ENCODE data around the gene BORCS5. TPM values are rescaled to one million over a fixed set of nuclear protein-coding genes. Genes with fewer than 3 reads are reported as not detected.

BORCS5 gene
- polyA plus RNA-seq, 1 experiment = 13.6 TPM

DNA sequence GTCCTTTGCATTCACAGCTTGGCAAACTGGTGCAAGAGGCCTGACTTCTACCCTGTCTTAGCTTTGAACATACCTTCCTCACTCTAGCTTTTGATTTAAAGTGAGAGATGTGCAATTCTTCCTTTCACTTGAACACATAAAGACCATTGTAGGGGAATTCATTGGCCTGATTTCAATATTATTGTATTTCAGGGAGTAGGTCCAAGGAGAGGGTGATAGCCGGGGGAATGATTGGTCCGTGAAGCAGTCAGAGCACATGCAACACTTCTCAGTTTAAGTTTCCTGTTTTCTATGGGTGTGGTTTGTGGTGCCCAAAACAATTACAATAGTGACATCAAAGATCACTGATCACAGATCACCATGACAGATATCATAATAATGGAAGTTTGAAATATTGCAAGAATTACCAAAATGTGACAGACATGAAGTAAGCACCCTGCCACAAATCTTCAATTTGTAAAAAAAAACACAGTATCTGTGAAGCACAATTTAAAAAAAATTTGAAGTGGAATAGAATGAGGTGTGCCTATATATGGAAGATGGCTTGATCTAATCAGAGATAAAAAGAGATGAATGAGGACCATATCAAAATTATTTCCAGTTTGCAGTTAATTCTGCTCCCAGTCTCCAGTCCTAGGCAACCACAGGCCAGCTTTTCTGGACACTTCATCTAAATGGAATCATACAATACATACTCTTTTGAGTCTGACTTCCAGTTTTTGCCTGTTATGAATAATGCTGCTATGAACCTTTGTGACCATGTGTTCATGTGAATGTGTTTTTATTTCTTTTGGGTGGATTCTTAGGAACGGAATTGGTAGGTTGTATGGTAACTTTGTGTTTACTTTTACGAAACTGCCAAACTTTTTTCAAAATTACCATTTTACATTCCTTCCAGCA, 23.2 kb downstream of the BORCS5 start:
- Histone ChIP-seq H3K27ac (ENCODE audit: low read depth, low read length) (no peak overlapping the region), H3K27me3 (ENCODE audit: control insufficient read depth, insufficient read depth, low read length) (no peaks in the 10 kb centered on the region), H3K9me3 (ENCODE audit: control insufficient read depth, insufficient read depth, low read length) (no peaks in the 10 kb centered on the region), H3K4me3 (ENCODE audit: low read depth, low read length) (no peak overlapping the region)
- POLR2A ChIA-PET = interaction anchor here (0.6 kb wide), 1 partner anchor 51 kb away, joined by 4 read pairs; no protein-coding TSS in a partner anchor
- CTCF ChIA-PET = interaction anchor here (0.5 to 2.2 kb wide), 6 partner anchors 183 to 347 kb away, joined by 3 to 8 read pairs (median 6); partner anchors contain the start of gene DUSP16
- TF ChIP-seq CTCF (IDR thresholded peaks at IDR 0.05; ENCODE audit: low read depth, low read length) = no peak
- no peak for DNase-seq (ENCODE audit: low read depth, low spot score)

DNA sequence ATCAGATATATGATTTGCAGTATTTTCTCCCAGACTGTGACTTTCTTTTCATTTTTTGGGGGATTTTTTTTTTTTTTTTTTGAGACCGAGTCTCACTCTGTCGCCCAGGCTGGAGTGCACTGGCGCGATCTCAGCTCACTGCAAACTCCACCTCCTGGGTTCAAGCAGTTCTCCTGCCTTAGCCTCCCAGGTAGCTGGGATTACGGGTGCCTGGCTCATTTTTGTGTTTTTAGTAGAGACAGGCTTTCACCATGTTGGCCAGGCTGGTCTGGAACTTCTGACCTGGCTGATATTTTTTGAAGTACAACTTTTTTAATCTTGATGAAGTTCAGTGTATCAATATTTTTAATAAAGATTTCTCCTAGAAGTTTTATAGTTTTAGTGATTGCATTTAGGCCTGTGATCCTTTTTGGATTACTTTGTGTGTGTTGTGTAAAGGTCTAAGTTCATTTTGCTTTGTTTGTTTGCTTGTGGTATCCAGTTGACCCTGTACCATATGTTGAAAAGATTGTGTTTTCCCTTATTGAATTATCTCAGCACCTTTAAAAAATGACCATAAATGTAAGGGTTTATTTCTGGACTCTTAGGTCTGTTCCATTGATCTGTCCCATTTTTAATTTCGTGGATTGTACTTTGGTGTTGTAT, 24.2 kb downstream of the BORCS5 start:
- CTCF ChIA-PET = interaction anchor here (2.2 kb wide), 1 partner anchor 275 kb away, joined by 8 read pairs; no protein-coding TSS in a partner anchor
- no peak for DNase-seq (ENCODE audit: low read depth, low spot score)
- POLR2A ChIA-PET = no interaction called here
- Histone ChIP-seq H3K9me3 (ENCODE audit: control insufficient read depth, insufficient read depth, low read length) (no peaks in the 10 kb centered on the region), H3K4me3 (ENCODE audit: low read depth, low read length) (no peak overlapping the region), H3K27me3 (ENCODE audit: control insufficient read depth, insufficient read depth, low read length) (no peaks in the 10 kb centered on the region), H3K27ac (ENCODE audit: low read depth, low read length) (no peak overlapping the region)
- TF ChIP-seq CTCF (IDR thresholded peaks at IDR 0.05; ENCODE audit: low read depth, low read length) = no peak

DNA sequence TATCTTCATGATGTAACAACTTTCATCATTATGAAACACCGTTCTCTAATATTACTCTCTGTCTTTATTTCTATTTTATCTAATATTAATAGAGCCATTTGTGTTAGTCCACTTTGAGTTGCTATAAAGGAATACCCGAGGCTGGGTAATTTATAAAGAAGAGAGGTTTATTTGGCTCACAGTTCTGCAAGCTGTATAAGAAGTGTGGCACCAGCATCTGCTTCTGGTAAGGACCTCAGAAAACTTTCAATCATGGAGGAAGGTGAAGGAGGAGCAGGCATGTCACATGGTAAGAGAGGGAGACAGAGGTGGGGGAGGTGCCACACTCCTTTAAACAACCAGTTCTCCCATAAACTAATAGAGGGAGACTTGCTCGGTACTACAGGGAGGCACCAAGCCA, 25.1 kb downstream of the BORCS5 start:
- ChIA-PET POLR2A (no interaction called here), CTCF (no interaction called here)
- Histone ChIP-seq H3K27me3 (ENCODE audit: control insufficient read depth, insufficient read depth, low read length) (no peaks in the 10 kb centered on the region), H3K4me3 (ENCODE audit: low read depth, low read length) (no peak overlapping the region), H3K27ac (ENCODE audit: low read depth, low read length) (no peak overlapping the region), H3K9me3 (ENCODE audit: control insufficient read depth, insufficient read depth, low read length) (no peaks in the 10 kb centered on the region)
- DNase-seq (ENCODE audit: low read depth, low spot score) = no peak
- TF ChIP-seq CTCF (IDR thresholded peaks at IDR 0.05; ENCODE audit: low read depth, low read length) = no peak

- no peak for TF ChIP-seq CTCF (IDR thresholded peaks at IDR 0.05; ENCODE audit: low read depth, low read length)
- H3K9me3 ChIP-seq (ENCODE audit: control insufficient read depth, insufficient read depth, low read length) = no peaks in the 10 kb centered on the region
- H3K27ac ChIP-seq (ENCODE audit: low read depth, low read length) = no peak overlapping the region
- no peak overlapping the region for H3K4me3 ChIP-seq (ENCODE audit: low read depth, low read length)
- H3K27me3 ChIP-seq (ENCODE audit: control insufficient read depth, insufficient read depth, low read length) = no peaks in the 10 kb centered on the region
- ChIA-PET POLR2A (interaction anchor here (0.8 to 1.2 kb wide), 2 partner anchors 14 to 228 kb away, joined by 3 read pairs; no protein-coding TSS in a partner anchor), CTCF (interaction anchor here (0.8 to 1.5 kb wide), 3 partner anchors 8 to 271 kb away, joined by 3 to 5 read pairs (median 3); no protein-coding TSS in a partner anchor)
- DNase-seq (ENCODE audit: low read depth, low spot score) = no peak
These were observed 27.9 kb downstream of the BORCS5 start for GRCh38 chr12:12384571-12385340.
